Transverse colon (tissue), 3 donors: ENCODE results near the gene AMIGO3.

Experiments used
- CTCF ChIP-seq, 5 experiments: fragments of 200-600 bp in 3 of 5; fragments of 450-650 bp in 2 of 5; sonication (generic) in 3 of 5; IDR thresholded peaks; 1 replicate in 2 of 5; 2 replicates in 3 of 5; pipeline ENCODE4 v1.5.1; 2016 to 2017; ENCODE audit warnings: antibody characterized with exemption in 5 of 5, inconsistent platforms in 3 of 5, mild to moderate bottlenecking in 2 of 5, moderate library complexity in 1 of 5
- POLR2A ChIP-seq: fragments of 450-650 bp; IDR thresholded peaks from one replicate; pipeline ENCODE4 v1.6.1; 2016; ENCODE audit warnings: antibody characterized with exemption, mild to moderate bottlenecking, moderate library complexity

- TF ChIP-seq CTCF (IDR thresholded peaks at IDR 0.05): no peak
- TF ChIP-seq POLR2A: no peak
Observed at GRCh38 chr3:49667701-49668413, 51.6 kb downstream of the AMIGO3 start.
